Daoy (cell line): ENCODE results near the gene ZNF732. TPM values are rescaled to one million over a fixed set of nuclear protein-coding genes. Genes with fewer than 3 reads are reported as not detected.
"Not testable (repeated sequence)": the region's sequence is repeated elsewhere in the genome, so short reads cannot be mapped to it uniquely, and the experiment has no call there.

Source experiments
- DNase-seq: peaks from one replicate; pipeline ENCODE4 v3.0.0-alpha.2; 2015; ENCODE audit warnings: low read depth
- total RNA-seq: library from RNA; depleted of rRNA; stranded (reverse); fragments of >200 nt; shearing (Covaris generic); gene quantifications from 2 replicates; pipeline ENCODE4 v1.2.3, GENCODE V29; 2014; rRNA removed

The ZNF732 gene
- total RNA-seq, 1 experiment from 2014 or later: 1.1 TPM

DNA sequence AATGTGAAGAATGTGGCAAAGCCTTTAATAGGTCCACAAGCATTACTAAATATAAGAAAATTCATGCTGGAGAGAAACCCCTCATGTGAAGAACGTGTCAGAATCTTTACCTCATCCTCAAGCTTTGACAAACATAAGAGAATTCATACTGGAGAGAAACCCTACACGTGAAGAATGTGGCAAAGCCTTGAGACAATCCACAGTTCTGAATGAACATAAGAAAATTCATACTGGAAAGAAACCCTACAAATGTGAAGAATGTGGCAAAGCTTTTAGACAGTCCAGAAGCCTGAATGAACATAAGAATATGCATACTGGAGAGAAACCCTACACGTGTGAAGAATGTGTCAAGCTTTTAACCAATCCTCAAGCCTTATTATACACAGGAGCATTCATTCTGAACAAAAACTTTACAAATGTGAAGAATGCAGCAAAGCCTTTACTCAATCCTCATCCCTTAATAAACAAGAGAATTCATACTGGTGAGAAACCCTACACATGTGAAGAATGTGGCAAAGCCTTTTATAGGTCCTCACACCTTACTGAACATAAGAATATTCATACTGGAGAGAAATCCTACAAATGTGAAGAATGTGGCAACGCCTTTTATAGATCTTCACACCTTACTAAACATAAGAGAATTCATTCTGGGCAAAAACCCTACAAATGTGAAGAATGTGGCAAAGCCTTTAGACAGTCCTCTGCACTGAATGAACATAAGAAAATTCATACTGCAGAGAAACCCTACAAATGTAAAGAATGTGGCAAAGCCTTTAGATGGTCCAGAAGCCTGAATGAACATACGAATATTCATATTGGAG, 51.1 kb downstream of the ZNF732 start:
- DNase-seq: no peak

DNA sequence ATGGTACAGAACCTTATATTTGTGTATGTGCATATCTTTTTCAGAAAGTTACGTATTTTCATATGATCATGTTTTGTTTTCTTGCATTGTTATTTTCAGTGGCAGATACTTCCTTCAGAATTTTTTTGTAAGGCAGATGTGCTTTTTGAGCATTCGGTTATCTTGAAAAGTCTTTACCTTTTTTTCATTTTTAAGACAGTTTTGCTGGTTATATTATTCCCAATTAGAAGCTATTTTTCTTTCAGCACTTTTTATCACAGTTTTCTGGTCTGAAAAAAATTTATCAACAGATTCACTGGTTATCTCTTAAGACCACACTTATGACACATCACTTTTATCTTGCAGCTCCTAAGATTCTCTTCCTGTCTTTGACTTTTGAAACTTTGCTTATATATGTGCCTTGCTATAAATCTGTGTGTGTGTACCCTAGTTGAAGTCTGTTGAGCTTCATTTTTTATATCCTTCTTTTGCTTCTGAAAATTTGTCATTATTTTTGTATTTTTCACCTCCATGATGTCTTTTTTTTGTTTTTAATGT, 53.1 kb downstream of the ZNF732 start:
- DNase-seq: no peak

DNA sequence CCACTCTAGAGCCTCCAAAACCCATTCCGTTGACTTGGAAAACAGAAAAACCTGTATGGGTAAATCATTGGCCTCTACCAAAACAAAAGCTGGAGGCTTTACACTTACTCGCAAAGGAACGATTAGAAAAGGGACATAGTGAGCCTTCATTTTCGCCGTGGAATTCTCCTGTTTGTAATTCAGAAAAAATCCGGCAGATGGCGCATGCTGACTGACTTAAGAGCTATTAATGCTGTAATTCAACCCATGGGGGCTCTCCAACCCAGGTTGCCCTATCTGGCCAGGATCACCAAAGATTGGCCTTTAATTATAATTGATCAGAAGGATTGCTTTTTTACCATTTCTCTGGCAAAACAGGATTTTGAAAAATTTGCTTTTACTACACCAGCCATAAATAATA, 60.8 kb downstream of the ZNF732 start:
- peak; percentile 17 for DNase-seq

DNA sequence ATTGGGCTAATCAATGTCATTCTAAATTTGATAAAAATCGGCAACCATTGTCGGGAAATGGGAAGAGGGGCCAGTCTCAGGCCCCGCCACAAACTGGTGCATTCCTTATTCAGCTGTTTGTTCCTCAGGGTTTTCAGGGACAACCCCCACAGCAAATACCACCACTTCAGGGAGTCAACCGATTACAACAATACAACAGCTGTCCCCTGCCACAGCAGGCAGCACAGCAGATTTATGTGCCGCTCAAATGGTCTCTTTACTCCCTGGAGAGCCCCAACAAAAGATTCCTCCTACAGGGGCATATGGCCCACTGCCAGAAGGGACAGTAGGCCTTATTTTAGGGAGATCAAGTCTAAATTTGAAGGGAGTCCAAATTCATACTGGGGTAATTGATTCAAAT, 61.8 kb downstream of the ZNF732 start:
- no peak for DNase-seq

DNA sequence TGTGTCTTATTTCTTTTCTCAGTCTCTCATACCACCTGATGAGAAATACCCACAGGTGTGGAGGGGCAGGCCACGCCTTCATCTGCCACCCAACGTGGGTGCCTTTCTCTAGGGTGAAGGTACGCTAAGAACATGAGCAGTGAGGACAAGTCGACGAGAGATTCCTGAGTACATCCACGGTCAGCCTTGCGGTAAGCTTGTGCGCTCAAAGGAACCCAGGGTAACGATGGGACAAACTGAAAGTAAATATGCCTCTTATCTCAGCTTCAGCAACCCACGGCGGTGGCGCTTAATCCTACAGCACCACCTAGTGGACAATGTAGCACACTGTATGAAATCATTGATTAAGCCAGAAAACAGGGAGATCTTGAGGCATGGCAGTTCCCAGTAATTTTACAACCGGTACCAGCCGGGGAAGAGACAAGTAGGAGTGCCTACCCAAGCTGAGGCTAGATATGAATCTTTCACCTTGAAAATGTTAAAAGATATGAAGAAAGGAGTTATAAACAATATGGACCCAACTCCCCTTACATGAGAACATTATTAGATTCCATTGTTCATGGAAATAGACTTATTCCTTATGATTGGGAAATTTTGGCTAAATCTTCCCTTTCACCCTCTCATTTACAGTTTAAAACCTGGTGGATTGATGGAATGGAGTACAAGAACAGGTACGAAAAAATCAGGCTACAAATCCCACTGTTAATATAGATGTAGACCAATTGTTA, 63.0 kb downstream of the ZNF732 start:
- DNase-seq: peak; percentile 52

DNA sequence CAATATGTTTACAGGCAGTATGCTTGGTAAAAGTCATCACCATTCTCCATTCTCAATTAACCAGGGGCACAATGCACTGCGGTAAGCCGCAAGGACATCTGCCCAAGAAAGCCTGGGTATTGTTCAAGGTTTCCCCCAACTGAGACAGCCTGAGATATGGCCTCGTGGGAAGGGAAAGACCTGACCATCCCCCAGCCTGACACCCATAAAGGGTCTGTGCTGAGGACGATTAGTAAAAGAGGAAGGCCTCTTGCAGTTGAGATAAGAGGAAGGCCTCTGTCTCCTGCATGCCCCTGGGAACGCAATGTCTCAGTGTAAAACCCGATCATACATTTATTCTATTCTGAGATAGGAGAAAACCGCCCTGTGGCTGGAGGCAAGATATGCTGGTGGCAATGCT, 63.9 kb downstream of the ZNF732 start:
- DNase-seq: not testable (repeated sequence)

DNA sequence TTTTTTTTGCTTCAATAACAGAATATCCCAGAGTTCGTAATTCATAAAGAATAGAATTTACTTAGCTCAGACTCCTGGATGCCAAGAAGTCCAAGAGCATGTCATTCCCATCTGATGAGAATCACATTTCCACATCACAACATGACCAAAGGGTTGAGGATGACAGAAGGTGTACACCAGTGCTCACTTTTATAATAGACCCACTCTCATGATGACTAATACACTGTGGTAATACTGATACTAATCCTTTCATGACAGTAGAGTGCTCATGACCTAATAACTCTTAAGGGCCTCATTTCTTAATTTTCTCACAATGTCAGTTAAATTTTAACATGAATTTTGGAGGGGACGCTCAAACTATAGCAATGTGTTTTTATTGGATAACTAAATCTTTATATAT, 69.2 kb downstream of the ZNF732 start:
- DNase-seq: no peak

DNA sequence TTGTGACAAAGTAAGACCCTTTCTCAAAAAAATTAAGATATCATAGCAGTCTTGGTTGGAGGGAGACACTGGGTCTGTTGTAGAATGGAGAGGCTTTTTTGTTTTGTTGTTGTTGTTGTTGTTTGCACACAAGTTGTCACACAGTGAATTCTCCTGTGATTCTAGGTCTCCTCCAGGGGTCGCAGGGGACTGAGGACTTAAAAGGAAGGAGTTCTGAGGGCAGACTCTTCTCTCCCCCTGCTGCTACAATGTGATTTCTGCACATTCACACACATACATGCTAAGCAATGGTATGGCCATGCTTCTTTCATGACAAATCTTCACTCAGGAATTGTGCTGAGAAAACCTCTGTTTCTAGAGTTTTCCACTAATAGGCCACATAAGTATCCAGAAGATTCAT, 71.1 kb downstream of the ZNF732 start:
- DNase-seq: no peak

DNA sequence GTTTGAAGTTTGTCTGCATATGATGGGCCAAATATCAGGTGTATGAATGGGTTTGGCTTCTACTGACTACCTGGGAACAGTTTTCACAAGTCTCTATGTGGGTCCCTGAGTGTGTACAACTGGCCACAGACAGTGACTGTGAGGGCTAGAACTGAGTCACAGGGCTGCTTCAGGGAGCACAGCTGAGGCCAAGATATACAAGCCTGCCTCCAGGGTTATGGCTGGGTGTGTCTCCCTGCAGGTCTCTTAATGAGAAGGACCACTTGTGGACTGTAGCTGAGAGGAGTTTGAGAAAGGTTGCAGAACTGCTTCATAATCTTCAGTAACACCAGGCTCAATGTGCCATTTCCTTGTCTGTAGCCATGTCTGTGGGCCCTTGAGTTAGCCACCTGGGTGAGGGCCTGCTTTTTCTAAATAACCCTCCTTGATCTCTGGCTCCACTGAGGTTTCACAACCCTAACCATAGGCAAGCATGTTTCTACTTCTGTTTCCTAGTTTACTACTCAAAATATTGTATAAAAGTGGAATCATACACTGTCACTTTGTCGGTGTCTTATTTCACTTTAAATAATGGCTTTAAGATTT, 81.3 kb downstream of the ZNF732 start:
- DNase-seq: no peak

Other genes starting within 250 kb of the ZNF732 start
- gene ZNF718, start 181.0 kb downstream of the ZNF732 start, total RNA-seq: 2.1 and 5.5 TPM in 2 replicates
- gene ZNF141, start 32.3 kb upstream of the ZNF732 start, total RNA-seq: 5.8 and 7.6 TPM in 2 replicates
- gene ZNF721, start 193.7 kb upstream of the ZNF732 start, total RNA-seq: 9.7 and 19.3 TPM in 2 replicates
- 14.3 and 15.9 TPM in 2 replicates for gene PIGG, start 193.7 kb upstream of the ZNF732 start, total RNA-seq